ENCODE data around the gene TRIM28.
"Not testable (repeated sequence)": the region's sequence is repeated elsewhere in the genome, so short reads cannot be mapped to it uniquely, and the experiment has no call there.

The TRIM28 gene

GRCh38 chr19:58543826-58544590 is at the start of gene TRIM28:
Gene TRIM28 (plus strand): TSS chr19:58544064. CDS start chr19:58544758, 694 bp downstream.
- DNase-seq (ENCODE audit: low spot score): peak; percentile 100

- DNase-seq (ENCODE audit: low spot score): no peak
Measured at GRCh38 chr19:58497634-58498170, 46.2 kb upstream of the TRIM28 start.

GRCh38 chr19:58498316-58499020 is 45.4 kb upstream of the TRIM28 start:
- DNase-seq (ENCODE audit: low spot score): no peak

- peak; percentile 99 for DNase-seq (ENCODE audit: low spot score)
Measured at GRCh38 chr19:58499021-58499927, 44.6 kb upstream of the TRIM28 start.

GRCh38 chr19:58500242-58500641 is 43.6 kb upstream of the TRIM28 start:
- no peak for DNase-seq (ENCODE audit: low spot score)

GRCh38 chr19:58507602-58508223 is 36.2 kb upstream of the TRIM28 start:
- DNase-seq (ENCODE audit: low spot score): not testable (repeated sequence)

- no peak for DNase-seq (ENCODE audit: low spot score)
Measured at GRCh38 chr19:58509731-58510083, 34.2 kb upstream of the TRIM28 start.

GRCh38 chr19:58510084-58510862 is 33.6 kb upstream of the TRIM28 start:
- DNase-seq (ENCODE audit: low spot score): no peak

- no peak for DNase-seq (ENCODE audit: low spot score)
Measured at GRCh38 chr19:58511353-58512208, 32.3 kb upstream of the TRIM28 start, which contains the start of gene SLC27A5. Gene SLC27A5 (minus strand): TSS chr19:58511992. CDS start chr19:58511955, 37 bp downstream.

GRCh38 chr19:58513213-58513693 is 30.6 kb upstream of the TRIM28 start:
- peak; percentile 2 for DNase-seq (ENCODE audit: low spot score)

- peak; percentile 96 for DNase-seq (ENCODE audit: low spot score)
Measured at GRCh38 chr19:58513694-58514563, 29.9 kb upstream of the TRIM28 start.

GRCh38 chr19:58514564-58515022 is 29.3 kb upstream of the TRIM28 start:
- no peak for DNase-seq (ENCODE audit: low spot score)

GRCh38 chr19:58515259-58515658 is 28.6 kb upstream of the TRIM28 start:
- DNase-seq (ENCODE audit: low spot score): no peak

- no peak for DNase-seq (ENCODE audit: low spot score)
Measured at GRCh38 chr19:58516246-58516836, 27.5 kb upstream of the TRIM28 start.

GRCh38 chr19:58516964-58517833 is 26.7 kb upstream of the TRIM28 start:
- DNase-seq (ENCODE audit: low spot score): no peak

GRCh38 chr19:58518256-58519086 is 25.4 kb upstream of the TRIM28 start:
- DNase-seq (ENCODE audit: low spot score): no peak
